AG10803 (cell line): Measurements from ENCODE around the gene TMEM200C.
A peak's percentile ranks its signal among the peaks of the same experiment; 100 is the strongest.
"Not testable (repeated sequence)": the region's sequence is repeated elsewhere in the genome, so short reads cannot be mapped to it uniquely, and the experiment has no call there.

Experiments
- DNase-seq: peaks from one replicate; pipeline ENCODE4 v3.0.0; 2010; ENCODE audit warnings: low read depth
- H3K4me3 ChIP-seq: 2 replicates; pipeline ENCODE4 v1.5.1; 2011; ENCODE audit warnings: mild to moderate bottlenecking, low read length, control low read depth
- TF ChIP-seq, protein P1 (sequence below): conservative IDR thresholded peaks from 2 replicates; pipeline ENCODE4 v1.5.1; 2011; ENCODE audit warnings: mild to moderate bottlenecking, low read length, control low read depth, inconsistent platforms

TMEM200C gene

DNA sequence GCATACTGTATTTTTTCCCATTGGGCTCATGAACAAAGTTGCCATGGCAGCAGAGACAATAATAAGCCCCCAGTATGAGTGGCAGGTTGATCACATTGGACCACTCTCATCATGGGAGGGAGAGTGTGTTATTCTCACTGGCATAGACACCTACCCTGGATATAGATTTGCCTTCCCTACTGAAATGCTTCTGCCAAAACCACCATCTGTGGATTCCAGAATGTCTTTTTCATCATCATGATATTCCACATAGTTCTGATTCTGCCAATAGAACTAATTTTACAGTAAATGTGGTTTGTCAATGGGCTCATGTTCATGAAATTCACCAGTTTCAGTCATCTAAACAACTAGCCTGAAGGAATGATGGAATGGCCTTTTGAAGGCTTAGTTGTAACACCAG, 18.4 kb downstream of the TMEM200C start:
- H3K4me3 ChIP-seq = no peak overlapping the region
- TF ChIP-seq, protein P1, sequence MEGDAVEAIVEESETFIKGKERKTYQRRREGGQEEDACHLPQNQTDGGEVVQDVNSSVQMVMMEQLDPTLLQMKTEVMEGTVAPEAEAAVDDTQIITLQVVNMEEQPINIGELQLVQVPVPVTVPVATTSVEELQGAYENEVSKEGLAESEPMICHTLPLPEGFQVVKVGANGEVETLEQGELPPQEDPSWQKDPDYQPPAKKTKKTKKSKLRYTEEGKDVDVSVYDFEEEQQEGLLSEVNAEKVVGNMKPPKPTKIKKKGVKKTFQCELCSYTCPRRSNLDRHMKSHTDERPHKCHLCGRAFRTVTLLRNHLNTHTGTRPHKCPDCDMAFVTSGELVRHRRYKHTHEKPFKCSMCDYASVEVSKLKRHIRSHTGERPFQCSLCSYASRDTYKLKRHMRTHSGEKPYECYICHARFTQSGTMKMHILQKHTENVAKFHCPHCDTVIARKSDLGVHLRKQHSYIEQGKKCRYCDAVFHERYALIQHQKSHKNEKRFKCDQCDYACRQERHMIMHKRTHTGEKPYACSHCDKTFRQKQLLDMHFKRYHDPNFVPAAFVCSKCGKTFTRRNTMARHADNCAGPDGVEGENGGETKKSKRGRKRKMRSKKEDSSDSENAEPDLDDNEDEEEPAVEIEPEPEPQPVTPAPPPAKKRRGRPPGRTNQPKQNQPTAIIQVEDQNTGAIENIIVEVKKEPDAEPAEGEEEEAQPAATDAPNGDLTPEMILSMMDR = no peak
- no peak for DNase-seq

DNA sequence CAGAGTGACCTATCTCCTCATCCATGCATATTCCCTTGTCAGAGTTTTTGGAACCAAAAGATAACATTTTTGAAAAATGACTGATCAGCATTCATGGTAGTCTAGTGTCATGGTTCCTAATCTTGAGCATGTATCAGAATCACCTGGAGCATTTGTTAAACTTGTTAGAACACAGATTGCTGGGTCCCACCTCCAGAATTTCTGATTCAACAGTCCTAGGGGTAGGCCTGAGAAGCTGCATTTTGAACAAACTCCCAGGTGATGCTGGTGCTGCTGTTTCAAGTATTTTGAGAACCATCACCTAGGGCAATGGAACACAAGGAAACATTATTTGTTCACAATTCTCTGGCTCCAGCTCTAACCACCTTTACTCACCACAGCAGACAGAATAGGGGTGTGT, 21.0 kb downstream of the TMEM200C start:
- no peak for DNase-seq

DNA sequence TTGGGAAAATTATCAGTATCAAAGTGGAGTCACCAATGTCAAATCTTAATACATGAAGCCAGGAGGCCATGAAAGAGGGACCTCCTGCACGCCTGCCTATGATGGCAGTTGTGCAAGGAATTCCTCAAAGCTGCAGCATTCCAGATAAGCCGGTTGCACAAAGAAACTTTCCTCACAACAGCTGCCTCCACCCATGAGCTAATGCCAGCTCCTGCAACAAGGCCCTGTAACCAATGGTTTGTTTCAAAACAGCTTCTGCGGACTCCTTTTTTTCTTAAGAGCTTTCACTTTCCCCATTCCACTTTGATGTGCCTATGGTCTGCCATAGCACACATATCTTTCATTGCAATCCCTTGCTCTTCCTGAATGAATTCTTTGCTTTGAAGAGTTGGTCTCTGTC, 22.4 kb downstream of the TMEM200C start:
- TF ChIP-seq, protein P1 = no peak
- no peak overlapping the region for H3K4me3 ChIP-seq
- no peak for DNase-seq

More for the DNA sequence above, 21.0 kb downstream of the TMEM200C start:
- H3K4me3 ChIP-seq = no peak overlapping the region
- TF ChIP-seq, protein P1 = no peak

DNA sequence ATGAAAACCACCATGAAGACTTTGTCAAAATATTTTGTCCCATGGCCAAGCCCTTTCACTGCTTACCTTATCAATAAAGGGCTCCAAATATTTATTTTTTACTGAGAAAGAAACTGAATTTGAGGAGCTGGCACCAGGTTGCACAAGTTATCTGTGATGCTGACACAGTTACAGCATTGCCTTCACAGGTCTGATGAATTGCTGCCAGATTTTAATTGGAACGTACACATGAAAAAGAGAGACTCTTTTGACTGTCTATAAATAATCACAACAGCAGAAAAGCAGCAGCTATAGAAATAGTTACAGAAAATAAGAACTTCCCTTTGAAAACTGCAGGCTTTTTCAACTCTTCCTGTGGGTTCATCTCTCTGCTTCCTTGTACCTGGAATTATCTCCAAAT, 23.9 kb downstream of the TMEM200C start:
- DNase-seq = no peak
- no peak overlapping the region for H3K4me3 ChIP-seq
- TF ChIP-seq, protein P1 = no peak

DNA sequence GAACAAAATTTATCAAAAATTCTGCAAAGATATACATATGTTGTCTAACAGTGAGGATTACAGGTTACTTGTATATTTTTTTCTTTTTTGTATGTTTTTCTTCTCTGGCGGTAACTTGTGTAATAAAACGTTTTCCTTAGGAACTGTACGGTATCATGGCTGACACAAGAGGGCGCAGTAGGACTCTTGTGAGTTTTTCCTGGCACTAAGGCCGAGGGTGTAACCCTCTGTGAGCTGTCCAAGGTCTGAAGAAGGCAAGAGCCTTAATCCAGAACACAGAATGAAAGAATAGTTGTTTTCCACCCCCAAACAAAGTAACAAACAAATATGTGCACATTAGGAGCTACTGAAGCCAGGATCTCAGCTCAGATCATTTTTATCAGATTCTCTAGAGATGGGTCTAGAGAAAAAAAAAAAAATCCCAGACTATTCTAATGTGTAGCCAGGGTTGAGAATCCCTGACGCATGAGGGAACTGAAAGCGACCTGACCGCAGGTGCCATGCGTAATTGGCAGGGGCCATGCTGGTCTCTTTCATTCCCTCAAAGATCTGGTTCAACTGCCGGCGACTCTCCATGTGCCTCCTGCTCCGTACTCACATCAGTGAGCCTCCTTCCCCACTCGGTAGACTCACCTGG, 27.0 kb downstream of the TMEM200C start:
- no peak overlapping the region for H3K4me3 ChIP-seq
- peak; percentile 82 for DNase-seq
- TF ChIP-seq, protein P1 = peak; percentile 85

DNA sequence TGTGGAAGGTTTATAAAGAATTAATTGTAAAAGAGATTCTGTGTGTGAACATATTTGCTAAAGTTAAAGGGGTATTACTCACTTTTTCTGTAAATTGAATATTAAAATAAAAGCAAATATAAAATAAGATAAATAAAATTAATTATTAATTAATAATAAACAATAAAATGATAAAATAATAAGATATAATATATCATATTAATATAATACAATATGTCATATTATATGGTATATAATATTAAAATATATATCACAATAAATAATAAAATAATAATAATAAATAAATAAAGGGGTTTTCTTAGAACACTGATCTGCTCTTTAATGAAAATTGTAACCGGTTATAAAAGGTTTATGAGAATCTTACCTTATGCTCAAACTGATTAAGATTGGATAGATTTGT, 29.8 kb downstream of the TMEM200C start:
- no peak overlapping the region for H3K4me3 ChIP-seq
- TF ChIP-seq, protein P1 = no peak
- DNase-seq = no peak

DNA sequence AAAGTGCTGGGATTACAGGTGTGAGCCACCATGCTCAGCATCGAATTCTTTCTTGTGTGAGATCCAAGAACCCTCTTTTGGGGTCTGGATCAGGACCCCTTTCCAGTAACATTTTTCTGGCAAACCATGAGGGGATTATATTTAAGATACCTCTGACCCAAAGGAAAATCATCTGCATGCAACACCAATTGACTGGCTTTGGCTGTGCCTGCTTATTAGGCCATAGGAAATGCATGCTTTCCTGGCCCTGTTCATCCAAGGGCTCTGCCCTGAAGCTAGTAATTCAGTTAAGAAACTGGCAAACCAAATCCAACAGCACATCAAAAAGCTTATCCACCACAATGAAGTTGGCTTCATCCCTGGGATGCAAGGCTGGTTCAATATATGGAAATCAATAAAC, 33.2 kb downstream of the TMEM200C start:
- DNase-seq, H3K4me3 ChIP-seq: not testable (repeated sequence)

DNA sequence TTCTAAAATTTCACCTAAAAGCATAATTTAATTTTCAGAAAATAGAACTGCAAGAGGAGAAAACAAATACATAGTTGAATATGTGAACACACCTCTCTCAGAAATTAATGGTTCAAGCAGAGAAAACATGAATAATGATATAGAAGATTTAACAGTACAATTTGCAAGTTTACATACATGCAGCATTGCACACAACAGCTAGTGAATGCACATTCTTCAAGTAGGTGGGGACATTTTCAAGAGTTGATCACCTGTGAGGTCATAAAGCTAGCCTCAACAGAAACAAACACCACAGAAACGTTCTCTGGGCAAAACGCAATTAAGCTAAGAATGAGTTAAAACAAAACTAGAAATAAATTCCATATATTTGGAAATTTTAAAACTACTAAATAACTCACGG, 38.1 kb downstream of the TMEM200C start:
- TF ChIP-seq, protein P1 = no peak
- DNase-seq = no peak

More for the DNA sequence above, 38.1 kb downstream of the TMEM200C start:
- H3K4me3 ChIP-seq = no peak overlapping the region
